GM21360 (cell line): ENCODE results near the gene LRAT.

Experiments used
- ATAC-seq: cut with Tn5 transposase; IDR thresholded peaks from one replicate; pipeline ENCODE4 v1.9.1; 2021; ENCODE audit warnings: mild to moderate bottlenecking, moderate library complexity; ENCODE audit not compliant: unreplicated experiment

Gene LRAT

DNA sequence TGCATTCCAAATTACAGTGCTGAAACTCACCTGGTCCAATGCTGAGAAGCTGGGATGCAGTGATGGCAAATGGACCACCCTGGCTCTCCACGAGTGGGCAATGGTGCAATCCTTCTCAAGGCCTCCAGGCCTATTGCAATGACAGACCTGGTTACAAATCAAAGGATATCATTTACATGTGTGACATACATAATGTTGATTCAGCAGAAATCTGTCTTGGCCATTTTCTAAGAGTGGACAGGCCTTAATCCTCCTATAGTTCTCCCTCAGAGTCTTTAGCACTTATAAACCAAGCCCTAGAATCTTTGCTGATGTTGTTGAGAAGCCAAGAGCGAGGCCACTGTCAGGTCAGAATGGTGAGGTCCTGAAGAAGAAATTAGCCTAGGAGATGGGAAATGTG is 17.1 kb downstream of the LRAT start:
- ATAC-seq: no peak

DNA sequence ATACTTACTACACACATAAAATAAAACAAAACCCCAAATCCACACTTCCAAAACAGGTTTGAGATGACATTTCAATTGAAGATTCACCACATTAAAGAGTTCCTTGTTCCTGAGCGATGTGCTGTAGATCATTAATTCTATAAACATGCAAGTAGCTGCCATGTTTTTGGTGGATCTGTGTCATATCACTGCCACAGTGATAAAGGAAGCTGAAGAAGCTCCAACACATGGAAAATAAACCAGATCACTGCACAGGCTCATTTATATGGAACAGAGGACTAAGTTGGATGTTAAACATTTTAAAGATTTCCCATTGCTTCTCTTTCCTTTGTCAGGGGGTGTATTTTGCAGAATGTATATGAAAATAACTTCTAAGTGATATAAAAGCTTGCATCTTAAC is 34.5 kb downstream of the LRAT start:
- ATAC-seq: no peak

GRCh38 chr4:154779362-154779947 is 35.7 kb downstream of the LRAT start:
- ATAC-seq: no peak

- no peak for ATAC-seq
These were observed 37.6 kb downstream of the LRAT start, which contains the start of gene RBM46 for GRCh38 chr4:154781126-154781982. TSS of gene RBM46 (plus strand) at chr4:154781272. CDS start at chr4:154796753, 15,481 bp downstream.

GRCh38 chr4:154781983-154782293 is 38.1 kb downstream of the LRAT start:
- no peak for ATAC-seq
